ENCODE data around the gene IQSEC1. TPM values are rescaled to one million over a fixed set of nuclear protein-coding genes. Genes with fewer than 3 reads are reported as not detected.

The IQSEC1 gene
- total and polyA plus RNA-seq, 2 donors (not counting 1 experiment from before 2014, with no cell fraction given): 4.3 to 18.2 TPM

- Histone ChIP-seq H2AFZ (ENCODE audit: low read length) (no peak overlapping the region), H3K9me3 (ENCODE audit: control insufficient read depth, insufficient read depth, low read depth, low read length) (no peaks in the 10 kb centered on the region), H3K27me3 (ENCODE audit: control insufficient read depth, insufficient read depth, low read length) (no peaks in the 10 kb centered on the region), H3K79me2 (ENCODE audit: control insufficient read depth, insufficient read depth, low read length) (no peaks in the 10 kb centered on the region), H3K36me3 (ENCODE audit: control insufficient read depth, insufficient read depth, low read length) (no peaks in the 10 kb centered on the region), H3K4me2 (ENCODE audit: extremely low read depth, insufficient read depth, low read length) (no peak overlapping the region), H4K20me1 (ENCODE audit: control insufficient read depth, extremely low read depth, insufficient read depth, low read length) (no peaks in the 10 kb centered on the region), H3K4me3 (replicated peaks in 1 of 4; ENCODE audit: control extremely low read depth in 1 of 4, insufficient read depth in 1 of 4, low read depth in 3 of 4, low read length in 4 of 4) (no peak overlapping the region), H3K27ac (ENCODE audit: insufficient read depth, low read length) (no peak overlapping the region), H3K9ac (ENCODE audit: insufficient read depth, low read length) (no peak overlapping the region), H3K4me1 (ENCODE audit: control insufficient read depth, extremely low read depth, insufficient read depth, low read length) (no peaks in the 10 kb centered on the region)
- TF ChIP-seq CTCF (conservative IDR thresholded peaks at IDR 0.05 in 1 of 2, IDR thresholded peaks at IDR 0.05 in 1 of 2; ENCODE audit: low read depth in 1 of 2, low read length in 2 of 2) (no peak), EZH2 (IDR thresholded peaks at IDR 0.05; ENCODE audit: low read length, missing control alignments) (no peak)
- no peak for DNase-seq (ENCODE audit: low read depth in 2 of 2)
Observed at GRCh38 chr3:12982619-12983101, 90.6 kb downstream of the IQSEC1 start.

GRCh38 chr3:12981306-12982275 lies 91.6 kb downstream of the IQSEC1 start:
- Histone ChIP-seq H3K27ac (ENCODE audit: insufficient read depth, low read length) (no peak overlapping the region), H4K20me1 (ENCODE audit: control insufficient read depth, extremely low read depth, insufficient read depth, low read length) (no peaks in the 10 kb centered on the region), H3K36me3 (ENCODE audit: control insufficient read depth, insufficient read depth, low read length) (no peaks in the 10 kb centered on the region)

More at GRCh38 chr3:12981306-12982275, 91.6 kb downstream of the IQSEC1 start:
- H3K9me3 ChIP-seq (ENCODE audit: control insufficient read depth, insufficient read depth, low read depth, low read length): no peaks in the 10 kb centered on the region
- no peaks in the 10 kb centered on the region for H3K4me1 ChIP-seq (ENCODE audit: control insufficient read depth, extremely low read depth, insufficient read depth, low read length)
- no peak for DNase-seq (ENCODE audit: low read depth in 2 of 2)
- no peak overlapping the region for H3K4me3 ChIP-seq (replicated peaks in 1 of 4; ENCODE audit: control extremely low read depth in 1 of 4, insufficient read depth in 1 of 4, low read depth in 3 of 4, low read length in 4 of 4)
- H3K79me2 ChIP-seq (ENCODE audit: control insufficient read depth, insufficient read depth, low read length): no peaks in the 10 kb centered on the region
- no peak overlapping the region for H3K4me2 ChIP-seq (ENCODE audit: extremely low read depth, insufficient read depth, low read length)
- no peak overlapping the region for H2AFZ ChIP-seq (ENCODE audit: low read length)
- H3K27me3 ChIP-seq (ENCODE audit: control insufficient read depth, insufficient read depth, low read length): no peaks in the 10 kb centered on the region
- H3K9ac ChIP-seq (ENCODE audit: insufficient read depth, low read length): no peak overlapping the region
- no peak for TF ChIP-seq CTCF (conservative IDR thresholded peaks at IDR 0.05 in 1 of 2, IDR thresholded peaks at IDR 0.05 in 1 of 2; ENCODE audit: low read depth in 1 of 2, low read length in 2 of 2)
- TF ChIP-seq EZH2 (IDR thresholded peaks at IDR 0.05; ENCODE audit: low read length, missing control alignments): no peak
